G401 (cell line): Measurements from ENCODE around the gene TSPAN10. TPM values are rescaled to one million over a fixed set of nuclear protein-coding genes. Genes with fewer than 3 reads are reported as not detected.
"Not testable (repeated sequence)": the region's sequence is repeated elsewhere in the genome, so short reads cannot be mapped to it uniquely, and the experiment has no call there.

ENCODE experiments used
- DNase-seq: peaks from one replicate; pipeline ENCODE4 v3.0.0-alpha.2; 2015; ENCODE audit warnings: low spot score
- in situ Hi-C: cut with HindIII; loops from 2 replicates; pipeline ENCODE4 v1.10.0; 2016; ENCODE audit warnings: low sequenced_read_pairs, mixed read lengths
- total RNA-seq: library from RNA; depleted of rRNA; stranded (reverse); fragments of >200 nt; shearing (Covaris generic); gene quantifications from 2 replicates; pipeline ENCODE4 v1.2.3, GENCODE V29; 2014

TSPAN10 gene
- total RNA-seq, 1 experiment from 2014 or later, result 66.8 TPM

- DNase-seq, result no peak
- in situ Hi-C loops, result no loop called here
Observed at GRCh38 chr17:81655378-81656117, 18.6 kb downstream of the TSPAN10 start.

DNA sequence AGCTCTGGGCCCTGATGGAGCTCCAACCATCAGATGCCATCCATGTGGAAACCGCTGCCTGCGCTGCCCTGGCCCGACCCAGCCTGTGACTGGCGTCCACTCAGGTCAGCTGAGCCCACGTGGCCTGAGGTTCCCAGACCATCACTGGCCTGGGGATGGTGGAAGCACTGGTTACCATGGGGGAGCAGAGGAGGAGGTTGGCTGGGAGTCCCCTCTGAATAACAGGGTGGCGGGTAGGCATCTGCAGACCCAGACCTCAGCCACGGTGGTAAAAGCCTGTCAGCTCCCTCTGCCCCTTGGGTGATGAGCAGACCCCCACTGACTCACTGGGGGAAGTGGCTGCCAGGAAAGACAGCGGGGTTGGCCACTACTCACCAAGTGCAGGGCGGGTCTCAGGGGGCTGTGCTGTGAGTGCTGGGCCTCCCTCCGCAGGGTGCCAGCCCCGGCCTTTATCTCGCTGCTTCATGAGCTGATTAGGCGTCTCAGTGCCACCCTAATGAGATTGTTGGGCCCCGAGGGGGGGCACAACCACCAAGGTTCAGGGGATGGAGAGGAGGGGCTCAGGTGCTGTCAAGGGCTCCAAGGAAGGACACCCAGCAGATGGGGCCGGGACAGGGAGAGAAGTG, 19.2 kb downstream of the TSPAN10 start, which contains the start of gene PDE6G:
Gene PDE6G, minus strand, starts transcription at position 425 of the 626 bp plus-strand sequence. CDS start 3,237 bp downstream, outside the sequence.
- in situ Hi-C loops, result no loop called here
- no peak for DNase-seq

- DNase-seq, result no peak
- in situ Hi-C loops, result no loop called here
Observed at GRCh38 chr17:81656835-81657234, 19.8 kb downstream of the TSPAN10 start.

- in situ Hi-C loops, result no loop called here
- no peak for DNase-seq
Observed at GRCh38 chr17:81659038-81659437, 22.0 kb downstream of the TSPAN10 start.

DNA sequence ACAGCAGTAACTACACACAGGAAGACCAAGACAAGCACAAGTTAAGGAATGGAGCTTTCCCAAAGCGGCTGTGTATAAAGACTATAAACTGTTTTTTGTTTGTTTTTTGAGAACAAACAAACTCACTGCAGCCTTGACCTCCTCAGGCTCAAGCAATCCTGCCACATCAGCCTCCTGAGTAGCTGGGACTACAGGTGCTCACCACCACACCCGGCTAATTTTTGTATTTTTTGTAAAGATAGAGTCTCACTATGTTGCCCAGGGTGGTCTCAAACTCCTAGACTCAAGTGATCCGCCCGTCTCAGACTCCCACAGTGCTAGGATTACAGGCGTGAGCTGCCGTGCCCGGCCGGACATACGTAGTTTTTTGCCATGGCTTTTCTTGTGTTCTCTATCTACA, 23.4 kb downstream of the TSPAN10 start:
- DNase-seq, result no peak
- in situ Hi-C loops, result no loop called here

DNA sequence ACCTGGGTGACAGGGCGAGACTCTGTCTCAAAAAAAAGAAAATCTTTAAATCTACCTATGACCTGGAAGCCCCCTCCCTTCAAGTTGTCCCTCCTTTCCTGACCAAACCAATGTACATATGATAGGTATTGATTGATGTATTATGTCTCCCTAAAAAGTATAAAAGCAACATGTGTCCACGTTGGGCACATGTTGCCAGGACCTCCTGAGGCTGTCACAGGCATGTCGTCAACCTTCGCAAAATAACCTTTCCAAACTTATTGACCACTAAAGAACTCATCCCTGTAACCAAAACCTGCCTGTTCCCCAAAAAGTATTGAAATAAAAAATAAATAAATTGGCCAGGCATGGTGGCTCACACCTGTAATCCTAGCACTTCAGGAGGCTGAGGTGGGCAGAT, 25.0 kb downstream of the TSPAN10 start:
- in situ Hi-C loops, result no loop called here
- DNase-seq, result no peak

DNA sequence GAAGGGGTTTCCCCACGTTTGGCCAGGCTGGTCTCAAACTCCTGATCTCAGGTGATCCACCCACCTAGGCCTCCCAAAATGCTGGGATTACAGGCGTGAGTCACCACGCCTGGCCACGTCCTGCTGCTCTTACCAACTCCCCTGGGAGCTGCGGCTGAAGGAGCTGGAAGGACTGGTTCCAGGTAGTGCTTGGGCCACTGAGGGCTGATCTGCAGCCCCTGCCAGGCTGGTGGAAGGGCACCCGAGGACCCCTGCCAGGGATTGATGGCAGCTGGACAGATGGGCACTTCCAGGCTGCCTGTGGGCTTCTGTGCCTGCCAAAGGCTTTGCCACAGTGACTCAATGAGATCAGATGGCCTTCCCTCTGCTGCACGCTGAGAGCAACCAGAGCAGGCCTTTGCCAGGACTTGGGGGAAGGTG, 27.1 kb downstream of the TSPAN10 start:
- DNase-seq, result no peak
- in situ Hi-C loops, result no loop called here

GRCh38 chr17:81665205-81666091, 28.5 kb downstream of the TSPAN10 start:
- peak; percentile 17 for DNase-seq
- in situ Hi-C loops, result no loop called here

- no peak for DNase-seq
- in situ Hi-C loops, result no loop called here
Observed at GRCh38 chr17:81666092-81666341, 29.0 kb downstream of the TSPAN10 start.

DNA sequence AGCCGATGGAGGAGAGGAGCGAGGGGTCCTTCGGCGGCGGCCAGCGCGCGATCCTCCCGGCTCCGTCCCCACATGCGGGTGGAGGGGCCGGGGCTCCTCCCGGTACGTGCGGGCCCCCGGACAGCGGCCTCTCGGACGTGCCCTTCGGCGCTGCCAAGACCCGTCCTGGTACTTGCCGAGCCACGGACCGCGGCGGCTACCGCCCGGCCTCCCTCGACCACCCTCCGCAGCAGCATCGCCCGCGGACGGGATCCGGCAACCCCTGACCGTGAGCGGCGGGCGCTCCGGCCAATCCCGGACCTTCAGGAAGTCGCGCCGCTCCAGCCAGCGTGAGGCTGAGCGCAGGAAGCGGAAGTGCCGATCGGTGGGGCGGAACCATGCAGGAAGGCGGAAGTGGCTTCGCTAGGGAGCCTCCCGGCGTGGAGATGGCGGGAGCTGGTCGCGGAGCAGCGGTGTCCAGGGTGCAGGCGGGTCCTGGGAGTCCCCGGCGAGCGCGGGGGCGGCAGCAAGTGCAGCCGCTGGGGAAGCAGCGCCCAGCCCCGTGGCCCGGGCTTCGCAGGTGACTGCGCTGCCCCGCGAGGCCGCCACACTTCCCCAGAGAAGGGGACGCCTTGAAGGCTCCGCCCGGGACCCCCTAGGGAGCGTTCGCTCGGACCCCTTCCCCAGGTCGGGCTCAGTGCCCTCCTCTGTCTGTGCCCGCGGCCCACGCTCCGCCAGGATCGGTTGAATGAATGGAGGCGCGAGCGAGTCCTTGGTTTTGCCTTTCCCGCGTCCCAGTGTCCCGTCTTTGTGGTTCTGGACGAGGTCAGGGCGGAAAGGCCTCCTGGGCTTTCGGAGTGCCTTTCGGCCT, 29.6 kb downstream of the TSPAN10 start, which contains the start of the genes CCDC137 and OXLD1:
Gene CCDC137, plus strand, starts transcription at position 396 of the 850 bp plus-strand sequence. Its CDS starts 30 bp downstream, at position 426.
Gene OXLD1, minus strand, starts transcription at position 264 of the 850 bp plus-strand sequence. Its CDS starts 28 bp downstream, at position 236.
- in situ Hi-C loops, result no loop called here
- peak; percentile 95 for DNase-seq

DNA sequence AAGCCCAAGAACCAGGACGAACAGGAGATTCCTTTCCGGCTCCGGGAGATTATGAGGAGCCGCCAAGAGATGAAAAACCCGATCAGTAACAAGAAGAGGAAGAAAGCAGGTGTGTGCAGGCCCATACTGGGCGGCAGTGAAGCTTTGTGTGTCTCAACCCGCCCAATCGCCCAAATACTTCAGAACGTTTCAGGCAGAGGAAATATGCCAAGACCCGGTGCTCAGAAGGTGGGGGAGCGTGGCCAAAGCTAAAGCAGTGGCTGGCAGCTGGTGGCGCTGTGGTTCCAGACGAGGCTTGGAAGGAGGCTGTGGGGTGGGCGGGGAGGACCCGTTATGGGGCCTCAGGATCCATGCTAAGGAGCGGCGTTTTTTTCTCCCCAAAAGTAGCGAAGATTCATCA, 30.8 kb downstream of the TSPAN10 start:
- DNase-seq, result no peak
- in situ Hi-C loops, result no loop called here

GRCh38 chr17:81672504-81672903, 35.5 kb downstream of the TSPAN10 start:
- in situ Hi-C loops, result no loop called here
- no peak for DNase-seq

DNA sequence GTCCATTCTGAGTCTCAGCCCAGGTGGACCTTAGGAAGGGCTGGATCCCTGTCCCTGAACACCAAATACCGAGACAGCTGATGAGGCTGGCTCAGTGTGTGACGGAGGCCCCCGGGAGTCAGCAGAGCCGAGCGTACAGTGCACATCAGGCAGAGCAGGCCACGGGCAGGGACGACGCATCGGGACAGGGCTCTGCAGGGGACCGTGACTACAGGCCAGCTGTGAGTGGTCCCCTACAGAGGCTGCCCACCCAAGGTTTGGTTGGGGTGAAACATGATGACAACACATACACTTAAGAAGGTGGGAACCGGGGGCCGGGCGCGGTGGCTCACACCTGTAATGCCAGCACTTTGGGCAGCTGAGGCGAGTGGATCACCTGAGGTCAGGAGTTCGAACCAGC, 36.0 kb downstream of the TSPAN10 start:
- in situ Hi-C loops, result no loop called here
- no peak for DNase-seq

DNA sequence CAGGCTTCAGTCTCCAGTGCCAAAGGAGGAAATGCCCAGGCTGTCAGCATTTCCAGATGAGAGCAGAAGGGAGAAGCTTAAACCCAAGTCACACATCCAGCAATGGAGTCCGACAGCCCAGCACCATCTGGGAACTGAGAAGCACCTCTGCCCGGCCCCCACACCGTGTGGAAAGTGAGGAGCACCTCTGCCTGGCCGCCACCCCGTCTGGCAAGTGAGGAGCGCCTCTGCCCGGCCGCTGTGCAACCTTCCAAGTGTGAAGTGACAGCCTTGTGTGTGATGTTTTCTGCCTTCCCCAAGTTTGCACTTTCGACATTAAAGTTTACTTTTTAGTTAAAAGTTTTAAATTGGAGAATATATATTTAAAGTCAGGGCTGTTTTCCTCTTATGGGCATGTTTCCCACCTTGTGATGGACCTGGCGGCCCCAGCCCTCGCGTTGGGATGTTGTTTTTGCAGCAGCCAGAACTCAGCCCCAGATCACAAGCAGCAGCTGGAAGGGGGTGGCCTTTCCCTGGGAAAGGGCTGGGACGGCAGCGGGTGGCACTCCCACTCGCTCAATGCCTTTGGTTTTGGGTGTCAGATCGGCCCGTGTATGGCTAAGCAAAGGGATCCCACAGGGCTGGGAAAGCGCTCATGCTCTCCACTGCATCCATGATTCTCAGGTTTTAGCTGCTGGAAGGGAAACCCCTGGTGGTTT, 36.7 kb downstream of the TSPAN10 start:
- in situ Hi-C loops, result no loop called here
- DNase-seq, result no peak

DNA sequence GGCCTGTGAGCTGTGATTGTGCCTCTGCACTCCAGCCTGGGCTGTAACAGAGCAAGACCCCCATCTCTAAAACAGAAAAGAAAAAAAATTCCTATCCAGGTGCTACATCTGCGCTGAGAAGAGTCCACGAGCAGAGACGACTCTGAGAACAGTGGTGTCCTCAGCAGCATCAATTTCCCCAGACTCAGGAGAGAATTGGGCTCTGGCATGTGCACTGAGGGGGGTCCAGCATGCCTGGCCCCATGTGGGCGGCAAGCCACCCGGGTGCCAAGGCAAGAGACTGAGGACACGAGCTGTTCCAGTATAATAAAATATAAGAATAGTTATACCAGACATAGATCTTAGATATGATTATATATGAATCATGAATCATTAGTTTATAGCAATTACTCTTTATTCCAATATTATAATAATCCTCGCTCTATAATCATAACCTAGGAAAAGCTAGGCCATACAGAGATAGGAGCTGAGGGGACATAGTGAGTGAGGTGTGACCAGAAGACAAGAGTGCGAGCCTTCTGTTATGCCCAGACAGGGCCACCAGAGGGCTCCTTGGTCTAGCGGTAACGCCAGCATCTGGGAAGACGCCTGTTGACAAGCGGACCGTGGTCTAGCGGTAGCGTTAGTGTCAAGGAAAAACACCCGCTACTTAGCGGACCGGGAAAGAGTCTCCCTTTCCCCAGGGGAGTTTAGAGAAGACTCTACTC, 38.7 kb downstream of the TSPAN10 start:
- in situ Hi-C loops, result not testable (repeated sequence)
- DNase-seq, result peak; percentile 72

DNA sequence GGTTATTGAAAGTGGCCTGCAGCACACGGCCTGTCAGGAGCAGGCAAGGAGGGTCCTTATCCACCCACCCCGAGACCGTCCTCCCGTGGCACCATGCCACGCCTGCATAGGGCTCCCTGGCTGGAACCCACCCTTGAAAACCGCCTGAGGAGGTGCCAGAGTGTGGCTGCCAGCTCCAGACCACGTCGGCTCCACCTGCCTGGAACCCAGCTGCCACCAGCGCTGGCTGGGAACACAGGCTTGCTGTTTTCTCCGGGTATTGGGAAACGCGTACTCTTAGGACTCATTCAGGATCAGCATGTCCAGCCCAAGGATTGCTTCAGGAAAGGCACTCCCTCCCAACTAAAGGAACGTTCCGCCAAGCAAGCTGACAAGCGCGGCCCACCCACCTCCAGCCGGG, 39.9 kb downstream of the TSPAN10 start:
- peak; percentile 36 for DNase-seq
- in situ Hi-C loops, result no loop called here

- in situ Hi-C loops, result no loop called here
- no peak for DNase-seq
Observed at GRCh38 chr17:81680150-81680549, 43.2 kb downstream of the TSPAN10 start.

DNA sequence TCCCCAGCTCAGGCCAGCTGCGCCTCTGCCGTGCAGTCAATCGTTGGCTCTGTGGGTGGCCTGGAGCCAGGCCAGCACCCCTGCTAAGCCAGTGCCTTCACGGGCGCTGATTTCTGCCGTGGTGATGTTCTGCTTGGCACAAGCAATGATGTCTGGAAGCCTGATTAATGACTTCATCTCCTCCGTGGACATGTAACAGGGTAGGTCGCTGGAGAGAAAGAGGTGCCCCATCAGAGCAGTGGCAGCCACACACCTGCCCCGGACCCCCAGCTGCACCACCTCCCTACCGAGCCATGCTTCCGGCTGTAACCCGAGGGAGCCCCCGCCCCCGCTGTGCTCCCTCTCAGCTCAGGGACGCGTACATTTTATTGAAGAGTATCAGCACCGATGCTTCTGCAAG, 44.7 kb downstream of the TSPAN10 start:
- in situ Hi-C loops, result no loop called here
- DNase-seq, result no peak
